Endometrium (tissue), 2 donors: ENCODE measurements around the gene NGEF.
"Not testable (repeated sequence)": the region's sequence is repeated elsewhere in the genome, so short reads cannot be mapped to it uniquely, and the experiment has no call there.

Experiments used
- FAIRE-seq: peaks from 2 replicates; lab custom pipeline; 2012; peaks lifted over from hg19 to GRCh38; lab: Jason Lieb, UNC
- donor health status: control.
- donor health status: control.

Gene NGEF

GRCh38 chr2:233021771-233022170, 8.7 kb upstream of the NGEF start:
- no peak for FAIRE-seq

- no peak for FAIRE-seq
Measured at GRCh38 chr2:233020454-233020853, 7.4 kb upstream of the NGEF start.

- not testable (repeated sequence) for FAIRE-seq
Measured at GRCh38 chr2:233019610-233020009, 6.6 kb upstream of the NGEF start.

- no peak for FAIRE-seq
Measured at GRCh38 chr2:233017947-233018346, 4.9 kb upstream of the NGEF start.

GRCh38 chr2:233015019-233015645, 2.1 kb upstream of the NGEF start:
- FAIRE-seq, result no peak

GRCh38 chr2:233013650-233014049, 594 bp upstream of the NGEF start:
- FAIRE-seq, result no peak

GRCh38 chr2:233012301-233012971, 620 bp downstream of the NGEF start:
- FAIRE-seq, result no peak

- no peak for FAIRE-seq
Measured at GRCh38 chr2:233011702-233012131, 1.3 kb downstream of the NGEF start.

- no peak for FAIRE-seq
Measured at GRCh38 chr2:233011268-233011650, 1.8 kb downstream of the NGEF start.

- no peak for FAIRE-seq
Measured at GRCh38 chr2:233010569-233011267, 2.3 kb downstream of the NGEF start.

- FAIRE-seq, result no peak
Measured at GRCh38 chr2:233009661-233010060, 3.4 kb downstream of the NGEF start.

- peak; percentile 90 for FAIRE-seq
Measured at GRCh38 chr2:233007739-233008138, 5.3 kb downstream of the NGEF start.

GRCh38 chr2:233007270-233007669, 5.8 kb downstream of the NGEF start:
- FAIRE-seq, result no peak

GRCh38 chr2:233006648-233007047, 6.4 kb downstream of the NGEF start:
- no peak for FAIRE-seq

GRCh38 chr2:233005096-233005495, 8.0 kb downstream of the NGEF start:
- no peak for FAIRE-seq

- FAIRE-seq, result no peak
Measured at GRCh38 chr2:233003658-233004555, 9.1 kb downstream of the NGEF start.

- no peak for FAIRE-seq
Measured at GRCh38 chr2:233002829-233003657, 10.0 kb downstream of the NGEF start.

GRCh38 chr2:233000886-233001750, 11.9 kb downstream of the NGEF start:
- FAIRE-seq, result no peak

GRCh38 chr2:232999354-232999753, 13.7 kb downstream of the NGEF start:
- FAIRE-seq, result no peak

GRCh38 chr2:232998666-232998985, 14.4 kb downstream of the NGEF start:
- FAIRE-seq, result no peak
